Measurements from ENCODE around the gene WNK1.
"Not testable (repeated sequence)": the region's sequence is repeated elsewhere in the genome, so short reads cannot be mapped to it uniquely, and the experiment has no call there.

The WNK1 gene

GRCh38 chr12:915090-915489 is 162.7 kb downstream of the WNK1 start:
- H3K27me3 ChIP-seq (ENCODE audit: control insufficient read depth, insufficient read depth, low read length), result no peaks in the 10 kb centered on the region
- H3K9me3 ChIP-seq (ENCODE audit: control insufficient read depth, low read length), result no peaks in the 10 kb centered on the region
- no peak overlapping the region for H3K4me3 ChIP-seq (ENCODE audit: low read length)
- H3K4me1 ChIP-seq (ENCODE audit: control insufficient read depth, insufficient read depth, low read length), result no peaks in the 10 kb centered on the region
- H3K36me3 ChIP-seq (ENCODE audit: control insufficient read depth, insufficient read depth, low read length), result no peaks in the 10 kb centered on the region
- H3K9ac ChIP-seq (ENCODE audit: low read length), result no peak overlapping the region

DNA sequence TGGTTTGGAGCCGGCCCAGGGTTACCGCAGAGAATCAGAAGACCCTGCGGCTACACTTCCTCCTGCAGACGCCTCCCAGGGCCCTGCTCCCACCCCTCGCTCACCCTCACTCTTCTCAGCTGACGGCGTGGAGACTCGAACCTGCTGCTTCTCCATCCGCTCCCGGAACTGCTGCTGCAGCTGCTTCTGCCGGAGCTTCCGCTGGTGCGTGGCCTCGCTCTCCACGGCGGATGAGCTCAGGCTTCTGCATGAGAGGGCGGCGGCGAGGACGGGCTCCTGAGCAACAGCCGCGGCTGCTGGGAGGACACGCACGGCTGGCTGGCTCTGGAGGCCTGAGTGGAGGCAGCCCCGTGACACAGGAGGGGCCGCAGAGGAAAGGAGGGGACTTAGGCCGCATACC is 163.9 kb downstream of the WNK1 start:
- Histone ChIP-seq H3K36me3 (ENCODE audit: control insufficient read depth, insufficient read depth, low read length) (no peaks in the 10 kb centered on the region), H3K9ac (ENCODE audit: low read length) (no peak overlapping the region), H3K4me1 (ENCODE audit: control insufficient read depth, insufficient read depth, low read length) (no peaks in the 10 kb centered on the region), H3K9me3 (ENCODE audit: control insufficient read depth, low read length) (no peaks in the 10 kb centered on the region), H3K4me3 (ENCODE audit: low read length) (no peak overlapping the region), H3K27me3 (ENCODE audit: control insufficient read depth, insufficient read depth, low read length) (no peaks in the 10 kb centered on the region)

DNA sequence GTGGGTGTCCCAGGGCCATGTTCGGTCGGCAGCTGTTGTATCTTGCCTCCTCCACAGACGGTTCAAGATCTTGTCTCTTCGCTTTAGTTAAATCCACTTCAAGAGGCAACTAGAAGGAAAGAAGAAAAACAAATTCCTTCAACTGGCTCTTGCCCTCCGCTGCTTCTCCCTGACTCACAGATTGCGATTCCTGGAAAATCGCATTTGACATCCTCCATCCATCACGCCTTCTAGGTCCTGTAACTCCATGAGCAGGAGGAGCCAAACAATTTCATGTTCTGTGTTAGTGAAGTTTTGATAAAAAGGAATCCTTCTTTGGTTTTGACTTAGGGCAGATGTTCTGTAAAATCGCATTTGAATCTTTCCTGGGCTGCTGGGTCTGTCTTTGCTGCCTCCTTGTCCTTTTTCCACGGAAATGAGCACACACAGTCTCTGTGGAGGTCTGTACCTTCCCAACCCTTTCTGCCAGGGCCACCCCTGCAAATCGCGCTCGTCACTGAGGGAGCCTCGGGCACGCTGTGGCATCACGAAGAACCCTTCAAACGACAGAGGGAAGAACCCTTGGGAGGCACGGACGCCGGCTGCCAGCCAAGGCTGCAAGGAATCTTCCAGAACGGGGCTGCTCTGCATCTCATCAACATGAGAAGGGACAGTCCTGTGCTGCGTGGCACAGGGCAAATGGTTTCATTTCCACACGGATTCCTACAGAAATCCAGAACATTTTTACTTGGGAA is 164.5 kb downstream of the WNK1 start:
- Histone ChIP-seq H3K4me3 (ENCODE audit: low read length) (no peak overlapping the region), H3K27me3 (ENCODE audit: control insufficient read depth, insufficient read depth, low read length) (no peaks in the 10 kb centered on the region), H3K4me1 (ENCODE audit: control insufficient read depth, insufficient read depth, low read length) (no peaks in the 10 kb centered on the region), H3K9ac (ENCODE audit: low read length) (no peak overlapping the region), H3K9me3 (ENCODE audit: control insufficient read depth, low read length) (no peaks in the 10 kb centered on the region), H3K36me3 (ENCODE audit: control insufficient read depth, insufficient read depth, low read length) (no peaks in the 10 kb centered on the region)

DNA sequence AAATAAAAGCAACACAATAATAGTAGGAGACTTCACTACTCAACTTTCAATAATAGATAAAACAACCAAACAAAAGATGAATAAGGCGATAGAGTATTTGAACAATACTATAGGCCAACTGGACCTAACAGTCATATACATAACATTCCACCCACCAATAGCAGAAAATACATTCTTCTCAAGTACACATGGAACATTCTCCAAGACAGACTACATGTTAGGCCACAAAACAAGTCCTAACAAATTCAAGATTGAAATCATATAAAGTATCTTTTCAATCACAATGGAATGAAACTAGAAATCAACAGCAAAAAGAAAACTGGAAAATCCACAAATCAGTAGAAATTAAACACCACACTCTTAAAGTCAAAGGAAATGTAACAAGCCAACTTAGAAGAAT is 168.3 kb downstream of the WNK1 start:
- Histone ChIP-seq H3K9me3 (ENCODE audit: control insufficient read depth, low read length) (no peaks in the 10 kb centered on the region), H3K36me3 (ENCODE audit: control insufficient read depth, insufficient read depth, low read length) (no peaks in the 10 kb centered on the region), H3K9ac (ENCODE audit: low read length) (no peak overlapping the region), H3K4me1 (ENCODE audit: control insufficient read depth, insufficient read depth, low read length) (no peaks in the 10 kb centered on the region), H3K27me3 (ENCODE audit: control insufficient read depth, insufficient read depth, low read length) (no peaks in the 10 kb centered on the region), H3K4me3 (ENCODE audit: low read length) (no peak overlapping the region)

- Histone ChIP-seq H3K9me3 (ENCODE audit: control insufficient read depth, low read length) (no peaks in the 10 kb centered on the region), H3K4me1 (ENCODE audit: control insufficient read depth, insufficient read depth, low read length) (no peaks in the 10 kb centered on the region), H3K27me3 (ENCODE audit: control insufficient read depth, insufficient read depth, low read length) (no peaks in the 10 kb centered on the region), H3K9ac (ENCODE audit: low read length) (no peak overlapping the region), H3K36me3 (ENCODE audit: control insufficient read depth, insufficient read depth, low read length) (no peaks in the 10 kb centered on the region), H3K4me3 (ENCODE audit: low read length) (no peak overlapping the region)
Observed at GRCh38 chr12:922285-922684, 169.9 kb downstream of the WNK1 start.

DNA sequence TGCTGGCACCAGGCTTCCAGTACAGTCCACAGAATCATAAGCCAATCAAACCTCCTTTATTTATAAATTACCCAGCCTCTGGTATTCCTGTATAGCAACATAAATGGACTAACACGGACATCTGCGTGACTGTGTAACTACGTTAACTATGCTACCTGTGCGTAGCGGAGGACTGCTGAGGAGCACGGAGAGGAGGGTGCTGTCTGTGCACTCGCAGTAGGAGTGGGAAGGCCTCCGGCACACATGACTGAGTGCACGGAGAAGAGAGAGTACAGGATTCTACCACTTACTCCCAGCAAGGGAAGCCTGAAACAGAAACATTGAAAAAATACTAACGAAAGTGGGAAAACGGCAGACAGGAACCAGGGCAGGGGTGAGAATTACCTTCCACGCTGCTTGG is 174.3 kb downstream of the WNK1 start:
- H3K4me1 ChIP-seq (ENCODE audit: control insufficient read depth, insufficient read depth, low read length), result no peaks in the 10 kb centered on the region
- no peak overlapping the region for H3K9ac ChIP-seq (ENCODE audit: low read length)
- H3K4me3 ChIP-seq (ENCODE audit: low read length), result no peak overlapping the region
- no peaks in the 10 kb centered on the region for H3K9me3 ChIP-seq (ENCODE audit: control insufficient read depth, low read length)
- peaks cover 10% of the 10 kb centered on the region for H3K36me3 ChIP-seq (ENCODE audit: control insufficient read depth, insufficient read depth, low read length)
- no peaks in the 10 kb centered on the region for H3K27me3 ChIP-seq (ENCODE audit: control insufficient read depth, insufficient read depth, low read length)

DNA sequence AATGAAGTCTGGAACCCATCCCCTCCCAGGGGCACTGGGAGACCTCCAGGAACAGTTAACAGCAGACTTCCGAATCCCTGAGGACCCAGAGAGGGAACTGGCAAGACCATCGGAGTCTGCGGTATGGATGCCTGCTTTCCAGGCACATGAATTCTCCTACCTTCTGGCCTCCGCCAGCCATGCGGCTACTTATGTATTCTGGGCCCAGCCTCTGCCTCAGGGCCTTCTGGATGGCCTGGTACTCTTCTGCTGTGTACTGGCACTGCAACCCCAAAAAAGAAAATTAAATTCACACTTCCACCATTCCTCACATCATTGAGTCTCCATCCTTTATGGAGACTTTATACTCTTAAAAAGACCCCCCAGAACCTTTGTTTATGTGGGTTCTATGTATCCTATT is 178.7 kb downstream of the WNK1 start:
- Histone ChIP-seq H3K4me1 (ENCODE audit: control insufficient read depth, insufficient read depth, low read length) (no peaks in the 10 kb centered on the region), H3K4me3 (ENCODE audit: low read length) (no peak overlapping the region), H3K9me3 (ENCODE audit: control insufficient read depth, low read length) (no peaks in the 10 kb centered on the region), H3K9ac (ENCODE audit: low read length) (no peak overlapping the region), H3K27me3 (ENCODE audit: control insufficient read depth, insufficient read depth, low read length) (no peaks in the 10 kb centered on the region), H3K36me3 (ENCODE audit: control insufficient read depth, insufficient read depth, low read length) (peaks cover 10% of the 10 kb centered on the region)

DNA sequence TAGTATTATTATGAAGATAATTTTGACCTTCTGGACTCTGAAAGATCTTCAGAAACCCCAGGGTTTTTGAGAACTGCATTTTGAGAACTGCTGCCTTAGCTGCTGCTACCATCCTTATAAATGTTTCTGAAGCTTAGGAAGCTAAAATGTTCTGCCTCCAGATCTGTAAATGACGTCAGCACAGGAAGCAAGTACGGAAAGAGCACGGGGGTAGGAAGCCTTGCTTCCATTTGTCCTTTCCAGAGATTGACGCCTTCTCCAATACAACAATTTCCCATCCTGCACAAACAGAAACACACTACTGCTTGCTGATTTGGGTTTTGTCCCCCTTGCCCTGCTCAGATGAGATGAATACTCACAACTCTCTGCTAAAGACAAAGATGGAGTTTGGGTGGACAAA is 179.2 kb downstream of the WNK1 start:
- Histone ChIP-seq H3K9me3 (ENCODE audit: control insufficient read depth, low read length) (no peaks in the 10 kb centered on the region), H3K4me3 (ENCODE audit: low read length) (no peak overlapping the region), H3K9ac (ENCODE audit: low read length) (no peak overlapping the region), H3K4me1 (ENCODE audit: control insufficient read depth, insufficient read depth, low read length) (no peaks in the 10 kb centered on the region), H3K27me3 (ENCODE audit: control insufficient read depth, insufficient read depth, low read length) (no peaks in the 10 kb centered on the region), H3K36me3 (ENCODE audit: control insufficient read depth, insufficient read depth, low read length) (peaks cover 10% of the 10 kb centered on the region)

- not testable (repeated sequence) for H3K4me3 ChIP-seq (ENCODE audit: low read length); H3K27me3 ChIP-seq (ENCODE audit: control insufficient read depth, insufficient read depth, low read length); H3K9me3 ChIP-seq (ENCODE audit: control insufficient read depth, low read length); H3K4me1 ChIP-seq (ENCODE audit: control insufficient read depth, insufficient read depth, low read length); H3K9ac ChIP-seq (ENCODE audit: low read length); H3K36me3 ChIP-seq (ENCODE audit: control insufficient read depth, insufficient read depth, low read length)
Observed at GRCh38 chr12:935891-936290, 183.5 kb downstream of the WNK1 start.

DNA sequence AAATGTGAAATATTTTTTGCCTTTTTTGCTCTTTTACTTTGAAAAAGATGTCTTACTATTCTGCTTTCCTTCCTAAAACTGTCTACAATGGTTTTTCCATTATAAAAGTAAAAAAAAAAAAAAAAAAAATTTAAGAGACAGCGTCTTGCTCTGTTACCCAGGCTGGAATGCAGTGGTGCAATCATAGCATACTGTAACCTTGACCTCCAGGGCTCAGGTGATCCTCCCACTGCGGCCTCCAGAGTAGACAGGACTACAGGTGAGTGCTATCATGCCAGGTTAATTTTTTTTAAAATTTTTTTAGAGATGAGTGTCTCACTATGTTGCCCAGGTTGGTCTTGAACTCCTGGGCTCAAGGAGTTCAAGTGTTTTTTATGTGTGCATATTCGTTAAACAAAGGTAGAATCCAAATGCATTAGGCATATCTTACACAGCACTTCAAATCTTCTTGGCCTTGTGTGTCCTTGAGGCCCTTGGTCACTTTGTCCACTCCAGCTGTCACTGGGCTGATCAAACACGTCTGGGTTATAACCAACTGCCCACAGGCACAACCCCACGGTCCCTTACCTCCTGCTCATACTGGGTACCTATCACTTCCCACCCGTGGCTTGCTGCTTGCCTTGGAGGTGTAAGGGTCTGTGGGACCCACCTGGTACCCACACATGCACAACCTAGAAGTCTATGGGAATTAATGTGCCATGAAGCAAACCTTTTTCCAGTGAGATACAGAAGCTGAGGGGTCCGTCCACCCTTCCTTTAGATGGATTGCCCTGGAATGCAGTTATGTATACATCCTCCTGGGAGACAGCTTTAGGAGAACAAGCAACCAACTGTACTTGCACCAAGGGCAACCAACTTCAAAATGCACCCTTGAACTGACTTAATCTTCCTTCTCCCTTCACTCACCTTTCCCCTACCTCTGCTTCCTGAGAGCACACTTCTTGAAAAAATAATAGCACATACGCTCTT is 184.3 kb downstream of the WNK1 start:
- Histone ChIP-seq H3K9ac (ENCODE audit: low read length) (no peak overlapping the region), H3K4me1 (ENCODE audit: control insufficient read depth, insufficient read depth, low read length) (no peaks in the 10 kb centered on the region), H3K4me3 (ENCODE audit: low read length) (no peak overlapping the region), H3K36me3 (ENCODE audit: control insufficient read depth, insufficient read depth, low read length) (no peaks in the 10 kb centered on the region), H3K27me3 (ENCODE audit: control insufficient read depth, insufficient read depth, low read length) (no peaks in the 10 kb centered on the region), H3K9me3 (ENCODE audit: control insufficient read depth, low read length) (no peaks in the 10 kb centered on the region)

- no peaks in the 10 kb centered on the region for H3K9me3 ChIP-seq (ENCODE audit: control insufficient read depth, low read length)
- H3K36me3 ChIP-seq (ENCODE audit: control insufficient read depth, insufficient read depth, low read length), result no peaks in the 10 kb centered on the region
- H3K27me3 ChIP-seq (ENCODE audit: control insufficient read depth, insufficient read depth, low read length), result no peaks in the 10 kb centered on the region
- H3K4me3 ChIP-seq (ENCODE audit: low read length), result no peak overlapping the region
- no peak overlapping the region for H3K9ac ChIP-seq (ENCODE audit: low read length)
- no peaks in the 10 kb centered on the region for H3K4me1 ChIP-seq (ENCODE audit: control insufficient read depth, insufficient read depth, low read length)
Observed at GRCh38 chr12:938810-939209, 186.4 kb downstream of the WNK1 start.

DNA sequence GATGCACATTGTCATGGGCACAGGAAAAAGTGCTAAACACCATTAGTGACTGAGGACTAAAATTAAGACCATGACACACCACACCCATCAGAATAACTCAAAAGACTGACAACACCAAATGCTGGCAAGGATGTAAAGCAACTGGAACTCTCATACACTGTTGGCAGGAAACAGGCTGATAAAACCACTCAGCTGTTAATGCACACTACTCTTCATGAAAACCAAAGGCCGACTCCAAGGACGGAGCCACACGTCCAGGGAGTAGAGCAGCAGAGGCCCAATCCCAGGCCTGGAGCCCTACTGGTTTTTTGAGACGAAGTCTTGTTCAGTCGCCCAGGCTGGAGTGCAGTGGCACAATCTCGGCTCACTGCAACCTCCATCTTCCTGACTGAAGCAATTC is 190.7 kb downstream of the WNK1 start:
- Histone ChIP-seq H3K4me3 (ENCODE audit: low read length) (no peak overlapping the region), H3K4me1 (ENCODE audit: control insufficient read depth, insufficient read depth, low read length) (no peaks in the 10 kb centered on the region), H3K36me3 (ENCODE audit: control insufficient read depth, insufficient read depth, low read length) (no peaks in the 10 kb centered on the region), H3K9me3 (ENCODE audit: control insufficient read depth, low read length) (no peaks in the 10 kb centered on the region), H3K9ac (ENCODE audit: low read length) (no peak overlapping the region), H3K27me3 (ENCODE audit: control insufficient read depth, insufficient read depth, low read length) (no peaks in the 10 kb centered on the region)

Data from mucosa of stomach (tissue), 1 donor.